SK-N-SH (cell line): ENCODE measurements around the gene LPP.

ENCODE experiments used
- EP300 ChIP-seq, 2 experiments: IDR thresholded peaks; 2 replicates each; pipeline versions ENCODE4 v1.4.0 to v1.6.1; 2012; ENCODE audit warnings: borderline replicate concordance in 1 of 2, low read depth in 1 of 2, low read length in 1 of 2
- MXI1 ChIP-seq: IDR thresholded peaks from 2 replicates; pipeline ENCODE4 v1.6.1; 2012; ENCODE audit warnings: mild to moderate bottlenecking, low read depth, low read length, improper control_type of control experiment
- POLR2AphosphoS5 ChIP-seq: IDR thresholded peaks from 2 replicates; pipeline ENCODE4 v1.6.1; 2012; ENCODE audit warnings: low read depth, low read length
- RAD21 ChIP-seq: IDR thresholded peaks from 2 replicates; pipeline ENCODE4 v1.6.1; 2012; ENCODE audit warnings: mild to moderate bottlenecking, low read length
- SIN3A ChIP-seq: IDR thresholded peaks from 2 replicates; pipeline ENCODE4 v1.6.1; 2012; ENCODE audit warnings: low read depth, mild to moderate bottlenecking, low read length, moderate library complexity, borderline replicate concordance
- SMC3 ChIP-seq: IDR thresholded peaks from 2 replicates; pipeline ENCODE4 v1.6.1; 2012; ENCODE audit warnings: low read depth, low read length, improper control_type of control experiment
- YY1 ChIP-seq: IDR thresholded peaks from 2 replicates; pipeline ENCODE4 v1.4.0; 2012; ENCODE audit warnings: low read depth, mild to moderate bottlenecking
- TF ChIP-seq, protein P1 (sequence below): fragments of 200-600 bp; sonication (generic); IDR thresholded peaks from 2 replicates; pipeline ENCODE4 v1.6.1; 2017; ENCODE audit warnings: antibody characterized with exemption, mild to moderate bottlenecking, moderate library complexity
- TF ChIP-seq, protein P2 (sequence below): IDR thresholded peaks from 2 replicates; pipeline ENCODE4 v1.4.0; 2012; ENCODE audit warnings: low read depth, borderline replicate concordance

DNA sequence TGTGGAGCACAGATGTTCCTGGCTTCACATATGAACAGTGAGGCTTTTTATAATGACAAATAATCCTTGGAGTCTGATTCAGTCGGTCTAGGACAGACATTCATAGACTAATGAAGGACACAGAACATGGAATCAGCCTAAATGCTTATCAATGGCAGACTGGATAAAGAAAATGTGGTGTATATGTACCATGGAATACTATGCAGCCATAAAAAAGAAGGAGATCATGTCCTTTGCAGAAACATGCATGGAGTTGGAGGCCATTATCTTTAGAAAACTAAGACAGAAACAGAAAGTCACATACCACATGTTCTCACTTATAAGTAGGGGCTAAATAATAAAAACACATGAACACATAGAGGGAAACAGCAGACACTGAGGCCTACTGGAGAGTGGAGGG lies 19.9 kb upstream of the LPP start:
- TF ChIP-seq RAD21: no peak
- TF ChIP-seq, protein P1, sequence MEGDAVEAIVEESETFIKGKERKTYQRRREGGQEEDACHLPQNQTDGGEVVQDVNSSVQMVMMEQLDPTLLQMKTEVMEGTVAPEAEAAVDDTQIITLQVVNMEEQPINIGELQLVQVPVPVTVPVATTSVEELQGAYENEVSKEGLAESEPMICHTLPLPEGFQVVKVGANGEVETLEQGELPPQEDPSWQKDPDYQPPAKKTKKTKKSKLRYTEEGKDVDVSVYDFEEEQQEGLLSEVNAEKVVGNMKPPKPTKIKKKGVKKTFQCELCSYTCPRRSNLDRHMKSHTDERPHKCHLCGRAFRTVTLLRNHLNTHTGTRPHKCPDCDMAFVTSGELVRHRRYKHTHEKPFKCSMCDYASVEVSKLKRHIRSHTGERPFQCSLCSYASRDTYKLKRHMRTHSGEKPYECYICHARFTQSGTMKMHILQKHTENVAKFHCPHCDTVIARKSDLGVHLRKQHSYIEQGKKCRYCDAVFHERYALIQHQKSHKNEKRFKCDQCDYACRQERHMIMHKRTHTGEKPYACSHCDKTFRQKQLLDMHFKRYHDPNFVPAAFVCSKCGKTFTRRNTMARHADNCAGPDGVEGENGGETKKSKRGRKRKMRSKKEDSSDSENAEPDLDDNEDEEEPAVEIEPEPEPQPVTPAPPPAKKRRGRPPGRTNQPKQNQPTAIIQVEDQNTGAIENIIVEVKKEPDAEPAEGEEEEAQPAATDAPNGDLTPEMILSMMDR: no peak
- TF ChIP-seq SMC3: no peak
- no peak for TF ChIP-seq YY1
- no peak for TF ChIP-seq POLR2AphosphoS5
- no peak for TF ChIP-seq MXI1
- no peak for TF ChIP-seq SIN3A
- no peak for TF ChIP-seq EP300 (IDR thresholded peaks at IDR 0.05; ENCODE audit: borderline replicate concordance in 1 of 2, low read depth in 1 of 2, low read length in 1 of 2)
- TF ChIP-seq, protein P2, sequence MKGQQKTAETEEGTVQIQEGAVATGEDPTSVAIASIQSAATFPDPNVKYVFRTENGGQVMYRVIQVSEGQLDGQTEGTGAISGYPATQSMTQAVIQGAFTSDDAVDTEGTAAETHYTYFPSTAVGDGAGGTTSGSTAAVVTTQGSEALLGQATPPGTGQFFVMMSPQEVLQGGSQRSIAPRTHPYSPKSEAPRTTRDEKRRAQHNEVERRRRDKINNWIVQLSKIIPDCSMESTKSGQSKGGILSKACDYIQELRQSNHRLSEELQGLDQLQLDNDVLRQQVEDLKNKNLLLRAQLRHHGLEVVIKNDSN: no peak
